SU-DHL-6 (cell line): Measurements from ENCODE around the gene INPP4A.

Source experiments
- H2AFZ ChIP-seq: fragments of 200-600 bp; sonication (generic); 2 replicates; pipeline ENCODE4 v1.6.1; 2014; ENCODE audit warnings: low read depth, mild to moderate bottlenecking, moderate library complexity, mixed read lengths, antibody characterized with exemption, low read length; ENCODE audit not compliant: severe bottlenecking
- H3F3A ChIP-seq: fragments of 200-600 bp; shearing (Covaris generic); 2 replicates; pipeline ENCODE4 v1.6.0; 2016; ENCODE audit warnings: antibody characterized with exemption, mild to moderate bottlenecking; ENCODE audit not compliant: insufficient read depth
- H3K27ac ChIP-seq: fragments of 200-600 bp; sonication (generic); 2 replicates; pipeline ENCODE4 v1.5.1; 2016; ENCODE audit warnings: low read depth, mild to moderate bottlenecking, low read length, moderate library complexity, mixed read lengths
- H3K27me3 ChIP-seq: fragments of 200-600 bp; sonication (generic), shearing (Covaris generic); 2 replicates; pipeline ENCODE4 v1.6.0; 2014; ENCODE audit warnings: mild to moderate bottlenecking, low read length
- H3K36me3 ChIP-seq: fragments of 200-600 bp; sonication (generic); 2 replicates; pipeline ENCODE4 v1.6.1; 2014; ENCODE audit warnings: mild to moderate bottlenecking, low read length, mixed read lengths
- H3K4me2 ChIP-seq: fragments of 300-600, 200-600 bp; shearing (Covaris generic), sonication (generic); 2 replicates; pipeline ENCODE4 v1.6.0; 2014; ENCODE audit warnings: low read length, low read depth, mild to moderate bottlenecking; ENCODE audit not compliant: poor library complexity, severe bottlenecking
- H3K4me3 ChIP-seq: fragments of 200-600 bp; sonication (generic); 2 replicates; pipeline ENCODE4 v1.5.1; 2014; ENCODE audit warnings: antibody characterized with exemption, low read length, mild to moderate bottlenecking, mixed read lengths; ENCODE audit not compliant: insufficient read depth, poor library complexity, severe bottlenecking
- H3K79me2 ChIP-seq: fragments of 200-600 bp; sonication (generic); 2 replicates; pipeline ENCODE4 v1.6.1; 2014; ENCODE audit warnings: mild to moderate bottlenecking, low read length, moderate library complexity; ENCODE audit not compliant: insufficient read depth
- H3K9ac ChIP-seq: fragments of 200-600 bp; sonication (generic); 2 replicates; pipeline ENCODE4 v1.7.0; 2014; ENCODE audit warnings: mild to moderate bottlenecking, low read length
- H3K9me2 ChIP-seq: fragments of 200-600 bp; sonication (generic); replicated peaks from 2 replicates; pipeline ENCODE4 v1.6.1; 2014; ENCODE audit warnings: low read length; ENCODE audit not compliant: insufficient read depth
- H3K9me3 ChIP-seq: fragments of 200-600 bp; sonication (generic); 2 replicates; pipeline ENCODE4 v1.6.1; 2014; ENCODE audit warnings: low read length, mixed read lengths; ENCODE audit not compliant: insufficient read depth
- H4K20me1 ChIP-seq: fragments of 200-600 bp; sonication (generic); 2 replicates; pipeline ENCODE4 v1.6.1; 2014; ENCODE audit warnings: low read depth, mild to moderate bottlenecking, antibody characterized with exemption, low read length, moderate library complexity, mixed read lengths
- CTCF ChIP-seq: fragments of 200-600 bp; sonication (generic); IDR thresholded peaks from one replicate; pipeline ENCODE4 v1.5.1; 2017; ENCODE audit warnings: antibody characterized with exemption, mild to moderate bottlenecking, low read length, moderate library complexity; ENCODE audit not compliant: insufficient read depth, poor library complexity, severe bottlenecking
- EZH2phosphoT487 ChIP-seq: fragments of 200-600 bp; sonication (generic), shearing (Covaris generic); conservative IDR thresholded peaks from 2 replicates; pipeline ENCODE4 v1.6.1; 2018; ENCODE audit warnings: mild to moderate bottlenecking, antibody characterized with exemption, low read length, moderate library complexity, mixed read lengths

The INPP4A gene

GRCh38 chr2:98577313-98577712, 132.7 kb downstream of the INPP4A start:
- no peaks in the 10 kb centered on the region for H3K36me3 ChIP-seq
- no peak overlapping the region for H2AFZ ChIP-seq
- H3K4me2 ChIP-seq, result no peak overlapping the region
- H3K79me2 ChIP-seq, result no peaks in the 10 kb centered on the region
- H3K9ac ChIP-seq, result no peak overlapping the region
- H3K9me3 ChIP-seq, result no peaks in the 10 kb centered on the region
- H3K27me3 ChIP-seq, result no peaks in the 10 kb centered on the region
- no peak overlapping the region for H3K4me3 ChIP-seq
- no peaks in the 10 kb centered on the region for H3K9me2 ChIP-seq
- H3F3A ChIP-seq, result no peaks in the 10 kb centered on the region
- TF ChIP-seq EZH2phosphoT487 (no peak), CTCF (no peak)
- H4K20me1 ChIP-seq, result no peaks in the 10 kb centered on the region
- no peak overlapping the region for H3K27ac ChIP-seq

DNA sequence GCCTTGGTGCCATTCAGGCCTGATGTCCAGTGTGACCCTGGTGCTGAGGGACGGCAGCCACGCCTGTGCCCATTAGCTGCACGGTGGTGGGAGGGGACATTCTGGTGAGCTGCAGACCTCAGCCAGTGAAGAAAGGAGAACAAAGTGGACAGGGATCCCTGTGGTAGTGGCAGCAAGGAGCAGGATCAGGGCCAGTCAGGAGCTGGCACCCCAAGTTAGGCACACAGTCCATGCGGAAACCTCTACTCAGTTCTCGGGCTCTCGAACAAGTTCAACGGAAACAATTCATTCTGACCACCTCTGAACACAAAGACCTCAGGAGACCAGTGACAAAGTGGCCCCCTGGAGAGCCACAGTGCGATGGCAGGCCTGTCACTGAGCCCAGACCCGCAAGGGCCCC, 133.6 kb downstream of the INPP4A start:
- H3K36me3 ChIP-seq, result no peaks in the 10 kb centered on the region
- no peaks in the 10 kb centered on the region for H3K9me2 ChIP-seq
- H4K20me1 ChIP-seq, result no peaks in the 10 kb centered on the region
- H3K9ac ChIP-seq, result no peak overlapping the region
- H3K4me2 ChIP-seq, result no peak overlapping the region
- H3K27ac ChIP-seq, result no peak overlapping the region
- no peaks in the 10 kb centered on the region for H3K79me2 ChIP-seq
- H2AFZ ChIP-seq, result no peak overlapping the region
- H3F3A ChIP-seq, result no peaks in the 10 kb centered on the region
- no peaks in the 10 kb centered on the region for H3K27me3 ChIP-seq
- H3K4me3 ChIP-seq, result no peak overlapping the region
- TF ChIP-seq CTCF (no peak), EZH2phosphoT487 (no peak)
- no peaks in the 10 kb centered on the region for H3K9me3 ChIP-seq

- Histone ChIP-seq H3K9ac (no peak overlapping the region), H3K9me2 (no peaks in the 10 kb centered on the region), H3K9me3 (no peaks in the 10 kb centered on the region), H3K27ac (no peak overlapping the region), H3F3A (no peaks in the 10 kb centered on the region), H3K36me3 (no peaks in the 10 kb centered on the region), H3K27me3 (no peaks in the 10 kb centered on the region), H3K4me2 (no peak overlapping the region), H3K79me2 (no peaks in the 10 kb centered on the region), H4K20me1 (no peaks in the 10 kb centered on the region), H3K4me3 (no peak overlapping the region), H2AFZ (no peak overlapping the region)
- TF ChIP-seq CTCF (no peak), EZH2phosphoT487 (no peak)
Measured at GRCh38 chr2:98579926-98580325, 135.3 kb downstream of the INPP4A start.
